ENCODE measurements around the gene GGT6.

DNA sequence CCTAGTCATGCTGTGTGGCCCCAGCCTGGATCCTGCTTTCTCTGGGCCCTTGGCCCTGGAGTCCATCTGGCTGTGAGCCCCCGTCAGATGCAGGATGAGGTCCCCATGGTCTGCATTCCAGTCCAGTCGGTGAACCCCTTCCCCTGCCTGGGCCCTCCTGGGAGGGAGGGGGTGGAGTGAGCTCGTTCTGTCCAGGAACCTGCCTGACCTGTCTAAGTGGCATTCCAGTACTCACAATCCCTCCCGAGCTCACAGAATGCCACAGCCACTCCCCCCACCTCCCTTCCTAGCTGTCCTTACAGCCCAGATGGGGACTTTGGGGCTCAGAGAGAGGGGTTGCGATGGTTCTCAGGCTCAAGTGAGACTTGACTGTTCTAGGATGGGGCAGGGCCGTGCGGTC, 46.2 kb downstream of the GGT6 start:
- TF ChIP-seq NFE2L2 (conservative IDR thresholded peaks at IDR 0.05; ENCODE audit: low read length), result no peak
- TF ChIP-seq CHD2 (IDR thresholded peaks at IDR 0.05; ENCODE audit: low read length, partially characterized antibody), result no peak
- TF ChIP-seq JUN (IDR thresholded peaks at IDR 0.05), result no peak
- TF ChIP-seq E2F6 (IDR thresholded peaks at IDR 0.05; ENCODE audit: borderline replicate concordance, low read depth), result no peak
- no peak for TF ChIP-seq FOSL2 (IDR thresholded peaks at IDR 0.05)
- no peak for TF ChIP-seq FOSL2 (CRISPR knock-in tag; IDR thresholded peaks at IDR 0.05)
- no peak for TF ChIP-seq CTCF (IDR thresholded peaks at IDR 0.05)
- TF ChIP-seq EHMT2 (IDR thresholded peaks at IDR 0.05; ENCODE audit: low read depth), result no peak
- TF ChIP-seq, protein P1, sequence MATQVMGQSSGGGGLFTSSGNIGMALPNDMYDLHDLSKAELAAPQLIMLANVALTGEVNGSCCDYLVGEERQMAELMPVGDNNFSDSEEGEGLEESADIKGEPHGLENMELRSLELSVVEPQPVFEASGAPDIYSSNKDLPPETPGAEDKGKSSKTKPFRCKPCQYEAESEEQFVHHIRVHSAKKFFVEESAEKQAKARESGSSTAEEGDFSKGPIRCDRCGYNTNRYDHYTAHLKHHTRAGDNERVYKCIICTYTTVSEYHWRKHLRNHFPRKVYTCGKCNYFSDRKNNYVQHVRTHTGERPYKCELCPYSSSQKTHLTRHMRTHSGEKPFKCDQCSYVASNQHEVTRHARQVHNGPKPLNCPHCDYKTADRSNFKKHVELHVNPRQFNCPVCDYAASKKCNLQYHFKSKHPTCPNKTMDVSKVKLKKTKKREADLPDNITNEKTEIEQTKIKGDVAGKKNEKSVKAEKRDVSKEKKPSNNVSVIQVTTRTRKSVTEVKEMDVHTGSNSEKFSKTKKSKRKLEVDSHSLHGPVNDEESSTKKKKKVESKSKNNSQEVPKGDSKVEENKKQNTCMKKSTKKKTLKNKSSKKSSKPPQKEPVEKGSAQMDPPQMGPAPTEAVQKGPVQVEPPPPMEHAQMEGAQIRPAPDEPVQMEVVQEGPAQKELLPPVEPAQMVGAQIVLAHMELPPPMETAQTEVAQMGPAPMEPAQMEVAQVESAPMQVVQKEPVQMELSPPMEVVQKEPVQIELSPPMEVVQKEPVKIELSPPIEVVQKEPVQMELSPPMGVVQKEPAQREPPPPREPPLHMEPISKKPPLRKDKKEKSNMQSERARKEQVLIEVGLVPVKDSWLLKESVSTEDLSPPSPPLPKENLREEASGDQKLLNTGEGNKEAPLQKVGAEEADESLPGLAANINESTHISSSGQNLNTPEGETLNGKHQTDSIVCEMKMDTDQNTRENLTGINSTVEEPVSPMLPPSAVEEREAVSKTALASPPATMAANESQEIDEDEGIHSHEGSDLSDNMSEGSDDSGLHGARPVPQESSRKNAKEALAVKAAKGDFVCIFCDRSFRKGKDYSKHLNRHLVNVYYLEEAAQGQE (IDR thresholded peaks at IDR 0.05), result no peak
